Neural progenitor cell (in vitro differentiated cells): Measurements from ENCODE around the gene NF2.

Source experiments
- CTCF ChIP-seq: fragments of 200-600 bp; sonication (generic); IDR thresholded peaks from 2 replicates; pipeline ENCODE4 v1.5.1; 2017; ENCODE audit warnings: antibody characterized with exemption, mild to moderate bottlenecking
- EZH2 ChIP-seq: fragments of 200-600 bp; sonication (generic); IDR thresholded peaks from 2 replicates; pipeline ENCODE4 v1.6.1; 2017; ENCODE audit warnings: antibody characterized with exemption, mild to moderate bottlenecking, moderate library complexity
- EZH2phosphoT487 ChIP-seq: fragments of 200-600 bp; sonication (generic); IDR thresholded peaks from 2 replicates; pipeline ENCODE4 v1.6.1; 2017; ENCODE audit warnings: antibody characterized with exemption

DNA sequence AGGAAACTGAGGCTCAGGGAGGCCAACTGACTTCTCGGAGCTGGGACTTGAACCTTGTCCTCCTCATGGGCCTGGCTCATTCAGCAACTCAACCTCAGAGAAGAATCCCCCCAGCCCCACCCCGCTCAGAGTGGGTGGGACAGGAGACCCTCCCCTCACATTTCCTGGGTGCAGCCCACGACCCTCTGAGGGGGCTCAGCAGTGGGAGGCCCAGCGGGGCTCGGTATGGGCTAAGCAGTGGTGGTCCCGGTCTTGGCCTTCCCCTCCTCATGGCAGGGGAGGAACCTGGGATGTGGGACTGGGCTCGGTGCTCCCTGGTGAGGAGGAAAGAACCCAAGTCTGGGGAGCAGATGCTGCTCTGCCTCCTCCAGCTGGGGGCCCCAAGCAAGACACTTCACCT lies 102.2 kb downstream of the NF2 start:
- TF ChIP-seq CTCF, result no peak
- no peak for TF ChIP-seq EZH2
- no peak for TF ChIP-seq EZH2phosphoT487
